ENCODE measurements around the gene UPK2.

UPK2 gene

GRCh38 chr11:118996926-118997626 lies 41.0 kb downstream of the UPK2 start:
- DNase-seq = peak; percentile 35

GRCh38 chr11:118997627-118998387 lies 41.7 kb downstream of the UPK2 start, which contains the start of gene CENATAC:
Gene CENATAC (plus strand): TSS chr11:118998138. CDS start chr11:118998198, 60 bp downstream.
- DNase-seq = peak; percentile 90

GRCh38 chr11:118998388-118998717 lies 42.3 kb downstream of the UPK2 start:
- no peak for DNase-seq

GRCh38 chr11:118998822-118999221 lies 42.7 kb downstream of the UPK2 start:
- DNase-seq = peak; percentile 91

GRCh38 chr11:119000906-119001305 lies 44.8 kb downstream of the UPK2 start:
- DNase-seq = peak; percentile 75

GRCh38 chr11:119006656-119007055 lies 50.6 kb downstream of the UPK2 start:
- no peak for DNase-seq
